Stomach smooth muscle (tissue), 2 donors: ENCODE data around the gene TEDC2.
"Not testable (repeated sequence)": the region's sequence is repeated elsewhere in the genome, so short reads cannot be mapped to it uniquely, and the experiment has no call there.

ENCODE experiments used
- H3K27ac ChIP-seq: one replicate; pipeline ENCODE4 v1.7.0; 2013; ENCODE audit warnings: mild to moderate bottlenecking, low read length, inconsistent platforms
- H3K27me3 ChIP-seq, 2 donors: one replicate each; pipeline ENCODE4 v1.7.0; 2013; ENCODE audit warnings: low read length in 2 of 2; ENCODE audit not compliant: insufficient read depth in 2 of 2, control insufficient read depth in 1 of 2
- H3K36me3 ChIP-seq, 2 donors: one replicate each; pipeline ENCODE4 v1.7.0; 2013; ENCODE audit warnings: low read length in 2 of 2; ENCODE audit not compliant: control insufficient read depth in 2 of 2, insufficient read depth in 2 of 2
- H3K4me1 ChIP-seq: one replicate; pipeline ENCODE4 v1.7.0; 2013; ENCODE audit warnings: low read length; ENCODE audit not compliant: control insufficient read depth, insufficient read depth
- H3K4me3 ChIP-seq, 2 donors: one replicate each; pipeline ENCODE4 v1.7.0; 2013; ENCODE audit warnings: low read length in 2 of 2
- H3K9ac ChIP-seq, 2 donors: one replicate each; pipeline ENCODE4 v1.7.0; 2013; ENCODE audit warnings: low read length in 2 of 2, mild to moderate bottlenecking in 1 of 2
- H3K9me3 ChIP-seq, 2 donors: one replicate each; pipeline ENCODE4 v1.7.0; 2013; ENCODE audit warnings: low read length in 2 of 2; ENCODE audit not compliant: control insufficient read depth in 2 of 2
- donor health status: healthy.
- donor health status: Pancreatic carcinoma.

TEDC2 gene

GRCh38 chr16:2428051-2428783 is 31.7 kb upstream of the TEDC2 start:
- H3K27me3 ChIP-seq: no peaks in the 10 kb centered on the region
- H3K27ac ChIP-seq: no peak overlapping the region
- peak overlapping the region; percentile 70 to 71 for H3K9ac ChIP-seq
- peaks cover 0 to 2% of the 10 kb centered on the region in 2 donors for H3K36me3 ChIP-seq
- H3K9me3 ChIP-seq: no peaks in the 10 kb centered on the region
- peak overlapping the region; percentile 75 to 88 for H3K4me3 ChIP-seq
- H3K4me1 ChIP-seq: peaks cover 14% of the 10 kb centered on the region

GRCh38 chr16:2428784-2429033 is 31.2 kb upstream of the TEDC2 start:
- Histone ChIP-seq H3K4me1 (peaks cover 14% of the 10 kb centered on the region), H3K9me3 (no peaks in the 10 kb centered on the region), H3K9ac (peak overlapping the region; percentile 70 to 71), H3K27ac (no peak overlapping the region), H3K36me3 (peaks cover 0 to 2% of the 10 kb centered on the region in 2 donors), H3K27me3 (no peaks in the 10 kb centered on the region), H3K4me3 (peak overlapping the region; percentile 75 to 88)

- peaks cover 14% of the 10 kb centered on the region for H3K4me1 ChIP-seq
- no peaks in the 10 kb centered on the region for H3K9me3 ChIP-seq
- no peaks in the 10 kb centered on the region for H3K27me3 ChIP-seq
- no peak within 1 kb of the TSS for H3K27ac ChIP-seq
- peak within 1 kb of the TSS; percentile 71 to 77 for H3K9ac ChIP-seq
- peak within 1 kb of the TSS; percentile 75 to 88 for H3K4me3 ChIP-seq
- peaks cover 0 to 2% of the 10 kb centered on the region in 2 donors for H3K36me3 ChIP-seq
Measured at GRCh38 chr16:2429034-2429770, 30.7 kb upstream of the TEDC2 start, which contains the start of gene CCNF. Gene CCNF, plus strand, starts transcription at chr16:2429447. Its CDS starts 35 bp downstream, at chr16:2429482.

GRCh38 chr16:2429771-2430663 is 29.9 kb upstream of the TEDC2 start:
- Histone ChIP-seq H3K27me3 (no peaks in the 10 kb centered on the region), H3K9me3 (no peaks in the 10 kb centered on the region), H3K36me3 (peaks cover 0 to 2% of the 10 kb centered on the region in 2 donors), H3K4me1 (peaks cover 14% of the 10 kb centered on the region), H3K9ac (peak overlapping the region; percentile 64 to 77), H3K27ac (no peak overlapping the region), H3K4me3 (peak overlapping the region; percentile 61 to 88)

- peaks cover 0 to 6% of the 10 kb centered on the region in 2 donors for H3K36me3 ChIP-seq
- peaks cover 14% of the 10 kb centered on the region for H3K4me1 ChIP-seq
- no peaks in the 10 kb centered on the region for H3K9me3 ChIP-seq
- H3K4me3 ChIP-seq: no peak overlapping the region
- H3K27ac ChIP-seq: no peak overlapping the region
- H3K27me3 ChIP-seq: no peaks in the 10 kb centered on the region
- H3K9ac ChIP-seq: no peak overlapping the region
Measured at GRCh38 chr16:2432286-2432685, 27.6 kb upstream of the TEDC2 start.

- Histone ChIP-seq H3K4me1 (peaks cover 14% of the 10 kb centered on the region), H3K27ac (no peak overlapping the region), H3K36me3 (peaks cover 0 to 6% of the 10 kb centered on the region in 2 donors), H3K9ac (no peak overlapping the region), H3K27me3 (no peaks in the 10 kb centered on the region), H3K4me3 (no peak overlapping the region), H3K9me3 (no peaks in the 10 kb centered on the region)
Measured at GRCh38 chr16:2432801-2433505, 27.0 kb upstream of the TEDC2 start.

- not testable (repeated sequence) for H3K36me3 ChIP-seq, H3K27ac ChIP-seq, H3K9me3 ChIP-seq, H3K9ac ChIP-seq, H3K4me3 ChIP-seq, H3K4me1 ChIP-seq, H3K27me3 ChIP-seq
Measured at GRCh38 chr16:2435236-2435635, 24.7 kb upstream of the TEDC2 start.

GRCh38 chr16:2436110-2436509 is 23.8 kb upstream of the TEDC2 start:
- Histone ChIP-seq H3K27ac (no peak overlapping the region), H3K4me3 (no peak overlapping the region), H3K36me3 (peaks cover 0 to 6% of the 10 kb centered on the region in 2 donors), H3K9ac (no peak overlapping the region), H3K4me1 (no peaks in the 10 kb centered on the region), H3K27me3 (no peaks in the 10 kb centered on the region), H3K9me3 (no peaks in the 10 kb centered on the region)

GRCh38 chr16:2437032-2437790 is 22.7 kb upstream of the TEDC2 start:
- H3K27ac ChIP-seq: no peak overlapping the region
- no peaks in the 10 kb centered on the region for H3K9me3 ChIP-seq
- H3K4me1 ChIP-seq: no peaks in the 10 kb centered on the region
- H3K36me3 ChIP-seq: peaks cover 0 to 6% of the 10 kb centered on the region in 2 donors
- no peak overlapping the region for H3K9ac ChIP-seq
- H3K27me3 ChIP-seq: no peaks in the 10 kb centered on the region
- H3K4me3 ChIP-seq: no peak overlapping the region
